COLO829 (cell line): ENCODE data around the gene RBBP8NL.
"Not testable (repeated sequence)": the region's sequence is repeated elsewhere in the genome, so short reads cannot be mapped to it uniquely, and the experiment has no call there.

Experiments
- DNase-seq: peaks from one replicate; pipeline ENCODE4 v3.0.0; 2012; ENCODE audit warnings: low spot score

Gene RBBP8NL

GRCh38 chr20:62445553-62446340 lies 18.4 kb upstream of the RBBP8NL start:
- no peak for DNase-seq

GRCh38 chr20:62444286-62444685 lies 16.9 kb upstream of the RBBP8NL start:
- DNase-seq, result no peak

GRCh38 chr20:62441987-62442539 lies 14.7 kb upstream of the RBBP8NL start:
- no peak for DNase-seq

- DNase-seq, result no peak
Observed at GRCh38 chr20:62439218-62439617, 11.9 kb upstream of the RBBP8NL start.

- DNase-seq, result no peak
Observed at GRCh38 chr20:62437927-62438326, 10.6 kb upstream of the RBBP8NL start.

GRCh38 chr20:62437496-62437895 lies 10.2 kb upstream of the RBBP8NL start:
- no peak for DNase-seq

- DNase-seq, result no peak
Observed at GRCh38 chr20:62436692-62437091, 9.4 kb upstream of the RBBP8NL start.

- DNase-seq, result no peak
Observed at GRCh38 chr20:62433658-62434497, 6.5 kb upstream of the RBBP8NL start.

GRCh38 chr20:62430866-62431447 lies 3.6 kb upstream of the RBBP8NL start:
- DNase-seq, result no peak

GRCh38 chr20:62430311-62430853 lies 3.0 kb upstream of the RBBP8NL start:
- DNase-seq, result no peak

- DNase-seq, result no peak
Observed at GRCh38 chr20:62429455-62430310, 2.3 kb upstream of the RBBP8NL start.

GRCh38 chr20:62428396-62429295 lies 1.3 kb upstream of the RBBP8NL start:
- DNase-seq, result no peak

GRCh38 chr20:62428002-62428372 lies 648 bp upstream of the RBBP8NL start:
- no peak for DNase-seq

GRCh38 chr20:62426699-62427131 lies 624 bp downstream of the RBBP8NL start:
- DNase-seq, result no peak

- not testable (repeated sequence) for DNase-seq
Observed at GRCh38 chr20:62426059-62426348, 1.3 kb downstream of the RBBP8NL start.

- no peak for DNase-seq
Observed at GRCh38 chr20:62425281-62426058, 1.9 kb downstream of the RBBP8NL start.

GRCh38 chr20:62424249-62425107 lies 2.9 kb downstream of the RBBP8NL start:
- no peak for DNase-seq

- no peak for DNase-seq
Observed at GRCh38 chr20:62423326-62423706, 4.0 kb downstream of the RBBP8NL start.
